Inflammatory macrophage treated with lipopolysaccharide for 1 hour (primary cell): ENCODE results near the gene TOX4.
"Not testable (repeated sequence)": the region's sequence is repeated elsewhere in the genome, so short reads cannot be mapped to it uniquely, and the experiment has no call there.

Experiments
- DNase-seq, 2 donors: peaks; one replicate each; pipeline ENCODE4 v3.0.0-alpha.2; 2020 to 2022

The TOX4 gene

GRCh38 chr14:21476925-21477681 lies at the start of gene TOX4, which contains the start of gene RAB2B:
TSS of gene TOX4 (plus strand) at chr14:21477195. CDS start at chr14:21477279, 84 bp downstream.
TSS of gene RAB2B (minus strand) at chr14:21476959. CDS start at chr14:21476872, 87 bp downstream.
- DNase-seq: peak; percentile 97 to 98

GRCh38 chr14:21428930-21429329 lies 48.1 kb upstream of the TOX4 start:
- no peak for DNase-seq

- no peak for DNase-seq
Measured at GRCh38 chr14:21431126-21431525, 45.9 kb upstream of the TOX4 start.

- peak in 1 of 2 donors; percentile 16 for DNase-seq
Measured at GRCh38 chr14:21436567-21437062, 40.4 kb upstream of the TOX4 start.

- peak; percentile 98 to 100 for DNase-seq
Measured at GRCh38 chr14:21437063-21437901, 39.7 kb upstream of the TOX4 start.

- peak; percentile 34 to 49 for DNase-seq
Measured at GRCh38 chr14:21440859-21441258, 36.1 kb upstream of the TOX4 start.

GRCh38 chr14:21442657-21443056 lies 34.3 kb upstream of the TOX4 start:
- not testable (repeated sequence) for DNase-seq

- no peak for DNase-seq
Measured at GRCh38 chr14:21449899-21450216, 27.1 kb upstream of the TOX4 start.

GRCh38 chr14:21454843-21455544 lies 22.0 kb upstream of the TOX4 start:
- DNase-seq: no peak

- peak; percentile 30 to 48 for DNase-seq
Measured at GRCh38 chr14:21455592-21455911, 21.4 kb upstream of the TOX4 start.

- peak; percentile 99 for DNase-seq
Measured at GRCh38 chr14:21455912-21456667, 20.9 kb upstream of the TOX4 start, which contains the start of gene CHD8. TSS of gene CHD8 (minus strand) at chr14:21456123. CDS start at chr14:21431643, 24,480 bp downstream.

GRCh38 chr14:21467616-21468015 lies 9.4 kb upstream of the TOX4 start:
- no peak for DNase-seq

- no peak for DNase-seq
Measured at GRCh38 chr14:21475767-21476522, 1.1 kb upstream of the TOX4 start.

- DNase-seq: peak in 1 of 2 donors; percentile 75
Measured at GRCh38 chr14:21476523-21476924, 471 bp upstream of the TOX4 start.

- no peak for DNase-seq
Measured at GRCh38 chr14:21486640-21487087, 9.7 kb downstream of the TOX4 start.

GRCh38 chr14:21494902-21495762 lies 18.1 kb downstream of the TOX4 start:
- no peak for DNase-seq

- no peak for DNase-seq
Measured at GRCh38 chr14:21496453-21496852, 19.5 kb downstream of the TOX4 start.

GRCh38 chr14:21498540-21499526 lies 21.8 kb downstream of the TOX4 start:
- peak in 1 of 2 donors; percentile 70 for DNase-seq

- DNase-seq: no peak
Measured at GRCh38 chr14:21501568-21501967, 24.6 kb downstream of the TOX4 start.
